Peyer's patch (tissue), 4 donors: ENCODE measurements around the gene PARS2. TPM values are rescaled to one million over a fixed set of nuclear protein-coding genes. Genes with fewer than 3 reads are reported as not detected.

Source experiments
- DNase-seq, 3 donors: peaks; one replicate each; pipeline ENCODE4 v3.0.0-alpha.2; 2017 to 2019
- H3K27ac ChIP-seq, 4 donors: fragments of 200-600 bp; sonication (generic); one replicate each; pipeline ENCODE4 v1.5.1; 2016 to 2019
- H3K27me3 ChIP-seq, 2 donors: fragments of 200-600 bp; sonication (generic); one replicate each; pipeline ENCODE4 v1.5.1; 2019
- H3K36me3 ChIP-seq, 3 donors: fragments of 200-600 bp; sonication (generic); one replicate each; pipeline ENCODE4 v1.5.1; 2016 to 2019
- H3K4me1 ChIP-seq, 4 donors: fragments of 200-600 bp; sonication (generic); one replicate each; pipeline ENCODE4 v1.5.1; 2016 to 2019
- H3K4me3 ChIP-seq, 4 donors: fragments of 200-600 bp; sonication (generic); 1 replicate in 3 of 4; 2 replicates in 1 of 4; pipeline ENCODE4 v1.5.1; 2016 to 2019; ENCODE audit warnings: mild to moderate bottlenecking in 1 of 4
- H3K9me3 ChIP-seq, 4 donors: fragments of 200-600 bp; sonication (generic); one replicate each; pipeline ENCODE4 v1.5.1; 2016 to 2019; ENCODE audit warnings: mild to moderate bottlenecking in 1 of 4
- CTCF ChIP-seq, 6 experiments: fragments of 450-650 bp in 4 of 6; fragments of 200-600 bp in 2 of 6; sonication (generic) in 1 of 6; IDR thresholded peaks; one replicate each; pipeline ENCODE4 v1.5.1; 2017 to 2019; ENCODE audit warnings: antibody characterized with exemption in 6 of 6, mild to moderate bottlenecking in 3 of 6, moderate library complexity in 1 of 6
- POLR2A ChIP-seq, 2 donors: fragments of 450-650 bp; IDR thresholded peaks; one replicate each; pipeline ENCODE4 v1.5.1; 2017; ENCODE audit warnings: antibody characterized with exemption in 2 of 2, mild to moderate bottlenecking in 2 of 2, moderate library complexity in 2 of 2
- total RNA-seq, 4 donors: library from RNA; depleted of rRNA; stranded (reverse); fragments of >200 nt; gene quantifications; one replicate each; pipeline ENCODE4 v1.1.0, GENCODE V29; 2016

The PARS2 gene
- total RNA-seq, 4 donors from 2014 or later = 1.7 to 10.0 (median 5.8) TPM

GRCh38 chr1:54710434-54710833 lies 53.9 kb downstream of the PARS2 start:
- Histone ChIP-seq H3K4me1 (peaks cover 0 to 7% (median 2%) of the 10 kb centered on the region in 4 donors), H3K9me3 (no peaks in the 10 kb centered on the region), H3K36me3 (no peaks in the 10 kb centered on the region), H3K4me3 (no peak overlapping the region), H3K27ac (no peak overlapping the region), H3K27me3 (no peaks in the 10 kb centered on the region)
- DNase-seq = no peak
- TF ChIP-seq CTCF (IDR thresholded peaks at IDR 0.05) (no peak), POLR2A (IDR thresholded peaks at IDR 0.05) (no peak)

GRCh38 chr1:54709547-54710292 lies 54.6 kb downstream of the PARS2 start:
- Histone ChIP-seq H3K4me3 (no peak overlapping the region), H3K27me3 (no peaks in the 10 kb centered on the region), H3K4me1 (peaks cover 0 to 2% (median 0%) of the 10 kb centered on the region in 4 donors), H3K27ac (no peak overlapping the region), H3K36me3 (no peaks in the 10 kb centered on the region), H3K9me3 (no peaks in the 10 kb centered on the region)
- no peak for DNase-seq
- TF ChIP-seq POLR2A (IDR thresholded peaks at IDR 0.05) (no peak), CTCF (IDR thresholded peaks at IDR 0.05) (no peak)

- Histone ChIP-seq H3K9me3 (no peaks in the 10 kb centered on the region), H3K27me3 (no peaks in the 10 kb centered on the region), H3K4me1 (no peaks in the 10 kb centered on the region), H3K4me3 (no peak overlapping the region), H3K36me3 (no peaks in the 10 kb centered on the region), H3K27ac (no peak overlapping the region)
- DNase-seq = no peak
- TF ChIP-seq POLR2A (IDR thresholded peaks at IDR 0.05) (no peak), CTCF (IDR thresholded peaks at IDR 0.05) (no peak)
These were observed 55.9 kb downstream of the PARS2 start for GRCh38 chr1:54708385-54708784.

Other genes with a start within 250 kb of the PARS2 start
- gene ACOT11, start 216.3 kb downstream of the PARS2 start, total RNA-seq = 100 to 1,000 TPM in 2 of 4 donors, 10 to 100 TPM in 2; 41.3 to 200 (median 119) TPM
- gene FAM151A, start 141.0 kb downstream of the PARS2 start, total RNA-seq = 1,000 to 10,000 TPM in 1 of 4 donors, 100 to 1,000 TPM in 1, 10 to 100 TPM in 2; 15.7 to 1,128 (median 174) TPM
- 10 to 100 TPM; 22.3 to 64.2 (median 35.5) TPM for gene MROH7, start 122.7 kb downstream of the PARS2 start, total RNA-seq
- 10 to 100 TPM; 15.7 to 39.6 (median 30.3) TPM for gene TTC4, start 48.7 kb downstream of the PARS2 start, total RNA-seq
- 100 to 1,000 TPM in 2 of 4 donors, 10 to 100 TPM in 2; 15.7 to 136 (median 102) TPM for gene TTC22, start 36.8 kb upstream of the PARS2 start, total RNA-seq
- gene DHCR24, start 122.7 kb upstream of the PARS2 start, total RNA-seq = 100 to 1,000 TPM in 3 of 4 donors, 10 to 100 TPM in 1; 15.7 to 119 (median 110) TPM
- gene TMEM61, start 216.1 kb upstream of the PARS2 start, total RNA-seq = 10 to 100 TPM in 2 of 4 donors, 1 to 10 TPM in 2; 6.6 to 13.9 (median 9.3) TPM
- not detected for gene BSND, start 234.4 kb upstream of the PARS2 start, total RNA-seq